AG04450 (cell line): ENCODE results near the gene ETV7. TPM values are rescaled to one million over a fixed set of nuclear protein-coding genes. Genes with fewer than 3 reads are reported as not detected.

Experiments used
- CTCF ChIA-PET: fragments of 300-600, 350-600 bp; formaldehyde crosslinking; extraction: SDS; loops from one replicate; lab custom pipeline; 2022; ENCODE audit warnings: antibody characterized with exemption, inconsistent platforms; lab: Charles Lee
- POLR2A ChIA-PET: fragments of 350-600 bp; formaldehyde crosslinking; extraction: SDS; loops from one replicate; lab custom pipeline; 2021; ENCODE audit warnings: antibody characterized with exemption, inconsistent platforms; lab: Yijun Ruan, JAX
- DNase-seq: peaks from one replicate; pipeline ENCODE4 v3.0.0-alpha.2; 2011; ENCODE audit warnings: low read depth, low spot score
- H3K27ac ChIP-seq: one replicate; pipeline ENCODE4 v1.5.1; 2012; ENCODE audit warnings: low read depth, low read length, control low read depth
- H3K27me3 ChIP-seq: one replicate; pipeline ENCODE4 v1.6.0; 2012; ENCODE audit warnings: low read length; ENCODE audit not compliant: control insufficient read depth, insufficient read depth
- H3K4me3 ChIP-seq: 2 replicates; pipeline ENCODE4 v1.5.1; 2011; ENCODE audit warnings: mild to moderate bottlenecking, low read depth, low read length, control low read depth
- H3K9me3 ChIP-seq: 2 replicates; pipeline ENCODE4 v1.5.1; 2012; ENCODE audit warnings: low read length; ENCODE audit not compliant: control insufficient read depth, insufficient read depth
- polyA plus RNA-seq: library from polyadenylated mRNA; depleted of rRNA; stranded (reverse); fragments of >200 nt; gene quantifications from 2 replicates; pipeline ENCODE4 v1.2.3, GENCODE V29; 2011
- TF ChIP-seq, protein P1 (sequence below): IDR thresholded peaks from 2 replicates; pipeline ENCODE4 v1.5.1; 2011; ENCODE audit warnings: low read depth, low read length, control low read depth, inconsistent platforms

Gene ETV7
- polyA plus RNA-seq, 1 experiment = 0.41 TPM

DNA sequence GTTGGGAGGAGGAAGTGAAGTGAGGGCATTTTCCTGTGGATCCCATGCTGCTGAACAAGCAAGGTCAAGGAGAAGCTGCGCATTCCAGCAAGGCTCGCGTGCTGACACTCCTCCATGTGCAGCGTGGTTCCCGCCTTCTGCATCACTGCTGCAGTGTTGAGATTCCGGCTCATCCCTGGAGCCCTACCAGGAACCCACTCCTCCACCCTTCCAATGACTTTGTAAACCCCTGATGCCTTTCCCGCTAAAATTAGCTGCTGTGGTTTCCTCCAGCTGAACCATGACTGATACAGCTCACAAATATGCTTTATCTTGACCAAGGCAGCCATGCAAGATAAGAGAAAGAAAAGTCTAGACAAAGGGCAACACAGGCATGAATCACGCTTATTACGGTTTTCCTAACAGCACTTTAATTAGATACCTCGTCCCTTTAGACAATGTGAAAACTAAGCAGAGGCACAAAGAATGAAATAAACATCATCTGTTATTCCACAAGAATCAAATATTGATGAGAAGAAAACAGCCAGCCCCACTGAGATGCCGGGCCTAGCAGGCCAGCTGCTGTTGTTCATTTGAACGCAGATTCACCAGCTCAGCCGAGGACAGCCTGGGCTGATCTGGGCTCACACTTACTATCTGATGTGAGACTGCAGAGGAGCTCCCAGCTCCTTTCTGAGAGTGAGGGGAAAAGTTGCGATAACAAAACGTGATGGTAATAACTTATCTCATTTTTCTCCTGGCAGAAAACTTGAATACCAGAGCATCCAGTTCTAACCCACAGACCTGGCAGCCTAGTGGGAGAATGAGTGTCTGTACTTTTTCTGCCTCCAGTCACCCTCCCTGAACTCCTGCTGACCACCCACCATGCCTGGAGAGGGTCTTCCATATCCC is 36.5 kb downstream of the ETV7 start:
- peak overlapping the region; percentile 47 for H3K27ac ChIP-seq
- ChIA-PET POLR2A (no interaction called here), CTCF (interaction anchor here (0.6 to 3.8 kb wide), 5 partner anchors 10 to 256 kb away, joined by 3 to 24 read pairs (median 4); no protein-coding TSS in a partner anchor)
- peaks cover 14% of the 10 kb centered on the region for H3K27me3 ChIP-seq
- TF ChIP-seq, protein P1, sequence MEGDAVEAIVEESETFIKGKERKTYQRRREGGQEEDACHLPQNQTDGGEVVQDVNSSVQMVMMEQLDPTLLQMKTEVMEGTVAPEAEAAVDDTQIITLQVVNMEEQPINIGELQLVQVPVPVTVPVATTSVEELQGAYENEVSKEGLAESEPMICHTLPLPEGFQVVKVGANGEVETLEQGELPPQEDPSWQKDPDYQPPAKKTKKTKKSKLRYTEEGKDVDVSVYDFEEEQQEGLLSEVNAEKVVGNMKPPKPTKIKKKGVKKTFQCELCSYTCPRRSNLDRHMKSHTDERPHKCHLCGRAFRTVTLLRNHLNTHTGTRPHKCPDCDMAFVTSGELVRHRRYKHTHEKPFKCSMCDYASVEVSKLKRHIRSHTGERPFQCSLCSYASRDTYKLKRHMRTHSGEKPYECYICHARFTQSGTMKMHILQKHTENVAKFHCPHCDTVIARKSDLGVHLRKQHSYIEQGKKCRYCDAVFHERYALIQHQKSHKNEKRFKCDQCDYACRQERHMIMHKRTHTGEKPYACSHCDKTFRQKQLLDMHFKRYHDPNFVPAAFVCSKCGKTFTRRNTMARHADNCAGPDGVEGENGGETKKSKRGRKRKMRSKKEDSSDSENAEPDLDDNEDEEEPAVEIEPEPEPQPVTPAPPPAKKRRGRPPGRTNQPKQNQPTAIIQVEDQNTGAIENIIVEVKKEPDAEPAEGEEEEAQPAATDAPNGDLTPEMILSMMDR = no peak
- no peaks in the 10 kb centered on the region for H3K9me3 ChIP-seq
- peak; percentile 39 for DNase-seq
- H3K4me3 ChIP-seq = no peak overlapping the region

DNA sequence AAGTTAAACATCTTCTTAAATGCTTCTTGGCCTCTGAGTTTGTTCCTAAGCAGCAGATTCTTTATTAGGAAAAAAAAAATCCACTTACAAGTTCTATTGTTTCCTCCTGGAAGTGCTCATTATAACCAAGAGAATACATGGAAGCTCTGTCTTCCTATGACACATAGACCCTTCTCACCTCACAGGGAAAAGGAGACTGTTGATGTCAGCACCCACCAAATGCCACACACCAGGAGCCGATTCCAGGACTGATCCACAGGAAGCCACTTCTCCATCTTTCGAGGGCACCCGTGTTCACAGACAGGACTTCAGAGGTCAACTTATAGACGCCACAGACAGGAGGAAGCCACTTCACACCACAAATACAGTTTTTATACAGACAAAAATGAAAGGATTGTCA is 37.4 kb downstream of the ETV7 start:
- H3K9me3 ChIP-seq = no peaks in the 10 kb centered on the region
- H3K27ac ChIP-seq = no peak overlapping the region
- no peak for DNase-seq
- POLR2A ChIA-PET = no interaction called here
- CTCF ChIA-PET = interaction anchor here (0.6 to 3.8 kb wide), 4 partner anchors 9 to 257 kb away, joined by 3 to 24 read pairs (median 10); no protein-coding TSS in a partner anchor
- TF ChIP-seq, protein P1 = no peak
- H3K4me3 ChIP-seq = no peak overlapping the region
- peaks cover 14% of the 10 kb centered on the region for H3K27me3 ChIP-seq

DNA sequence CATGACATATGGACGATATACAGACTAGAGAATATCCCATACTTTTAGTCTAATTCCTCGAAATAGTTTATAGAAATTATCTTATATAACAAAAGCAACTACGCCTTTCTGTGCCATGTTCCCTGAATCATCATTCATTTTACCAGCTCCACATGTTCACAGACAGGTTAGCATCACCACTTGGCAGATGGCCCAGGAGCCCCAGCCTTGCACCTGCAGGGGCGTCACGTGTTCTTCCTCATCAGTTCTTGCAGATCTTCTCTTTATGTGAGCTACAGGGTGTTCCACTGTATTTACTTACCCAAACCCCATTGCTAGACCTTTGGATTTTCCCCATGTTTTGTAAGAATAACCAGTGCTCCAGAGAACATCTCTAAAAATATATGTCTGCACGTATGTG is 38.2 kb downstream of the ETV7 start:
- POLR2A ChIA-PET = no interaction called here
- no peaks in the 10 kb centered on the region for H3K9me3 ChIP-seq
- CTCF ChIA-PET = interaction anchor here (1.0 kb wide), 1 partner anchor 11 kb away, joined by 3 read pairs; no protein-coding TSS in a partner anchor
- TF ChIP-seq, protein P1 = no peak
- peaks cover 14% of the 10 kb centered on the region for H3K27me3 ChIP-seq
- no peak for DNase-seq
- no peak overlapping the region for H3K4me3 ChIP-seq
- no peak overlapping the region for H3K27ac ChIP-seq

DNA sequence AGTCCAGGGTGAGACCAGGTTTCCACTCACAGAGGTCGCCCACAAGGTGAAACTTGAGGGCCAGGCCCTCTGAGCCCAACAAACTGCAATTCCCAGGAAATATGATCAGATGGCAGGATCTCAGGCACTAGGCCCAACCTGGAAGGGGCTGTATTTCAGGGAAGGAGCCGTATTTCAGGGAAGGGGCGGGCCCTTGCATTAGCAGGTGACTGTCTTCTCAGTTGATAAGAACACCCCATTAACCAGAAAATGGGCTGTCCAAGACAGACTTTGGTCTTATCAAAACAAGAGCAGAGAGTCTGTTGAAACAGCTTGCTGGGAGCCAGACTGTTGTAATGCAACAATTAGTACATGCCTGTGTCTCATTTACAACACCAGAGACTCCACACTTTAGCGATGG is 39.8 kb downstream of the ETV7 start:
- TF ChIP-seq, protein P1 = no peak
- ChIA-PET CTCF (no interaction called here), POLR2A (no interaction called here)
- Histone ChIP-seq H3K27ac (no peak overlapping the region), H3K4me3 (no peak overlapping the region), H3K9me3 (no peaks in the 10 kb centered on the region), H3K27me3 (peaks cover 15% of the 10 kb centered on the region)
- no peak for DNase-seq
